HG03135 (cell line): ENCODE results near the gene DYNC2I2.

ENCODE experiments used
- ATAC-seq: cut with Tn5 transposase; IDR thresholded peaks from one replicate; pipeline ENCODE4 v1.9.1; 2021; ENCODE audit warnings: mild to moderate bottlenecking, moderate library complexity; ENCODE audit not compliant: unreplicated experiment

The DYNC2I2 gene

DNA sequence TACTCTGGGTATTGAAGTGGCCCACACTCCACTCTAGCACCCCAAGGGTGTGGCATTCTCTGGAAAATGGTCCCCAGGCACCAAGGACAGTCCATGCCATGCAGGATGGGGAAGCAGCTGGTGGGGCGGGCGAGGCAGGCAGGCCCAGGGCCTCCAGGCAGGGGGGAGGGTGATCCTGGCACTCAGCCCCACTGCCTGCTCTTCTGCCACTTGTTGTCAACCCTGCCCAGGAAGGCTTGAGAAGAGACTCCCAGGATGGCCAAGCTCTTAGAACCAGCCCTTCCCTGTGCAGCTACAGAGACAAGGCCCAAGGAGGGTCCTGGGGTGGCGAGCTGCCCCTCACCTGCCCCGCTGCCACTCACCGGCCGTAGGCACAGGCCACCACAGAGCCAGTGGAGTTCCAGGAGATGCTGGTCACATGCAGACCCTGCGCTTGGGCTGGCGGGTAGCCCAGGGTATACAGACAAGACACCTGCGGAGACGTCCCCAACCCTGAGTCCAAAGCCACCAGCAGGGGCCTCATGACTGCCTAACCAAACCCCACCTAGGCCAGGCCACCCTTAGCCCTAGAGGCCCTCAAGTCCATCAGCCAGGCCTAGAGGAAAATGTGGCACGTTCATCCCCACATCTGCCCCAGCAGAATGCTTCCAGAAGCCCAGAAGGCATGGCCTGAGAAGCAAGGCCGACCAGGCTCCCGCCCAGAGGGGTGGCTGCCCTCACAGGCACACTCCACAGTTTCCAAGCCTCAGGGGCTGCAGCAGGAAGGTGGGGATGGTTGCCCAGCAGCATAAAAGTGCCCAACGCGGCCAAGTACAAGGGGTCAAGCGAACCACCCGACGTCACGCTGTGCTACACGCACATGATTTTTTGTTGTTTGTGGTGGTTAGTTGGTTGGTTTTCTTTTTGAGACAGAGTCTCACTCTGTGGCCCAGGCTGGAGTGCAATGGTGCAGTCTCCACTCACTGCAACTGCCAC, 19.8 kb downstream of the DYNC2I2 start:
- no peak for ATAC-seq

DNA sequence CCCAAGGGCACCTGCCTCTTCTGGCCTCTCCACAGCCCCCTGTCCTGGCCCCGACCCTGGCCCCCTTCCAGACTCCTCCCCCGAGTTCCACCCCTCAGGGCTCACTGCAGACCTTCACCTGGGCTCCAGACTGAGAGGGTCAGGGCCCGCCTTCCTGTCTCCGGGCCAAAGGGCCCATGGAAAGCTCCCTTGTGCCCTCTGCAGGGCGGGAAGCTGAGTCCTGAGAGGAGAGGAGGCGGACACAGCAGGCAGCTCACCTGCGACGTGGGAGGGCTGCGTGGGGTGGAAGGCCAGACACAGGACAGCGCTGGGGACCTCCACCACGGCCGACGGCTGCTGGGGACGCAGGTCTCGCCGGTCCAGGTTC, 20.6 kb downstream of the DYNC2I2 start:
- no peak for ATAC-seq

DNA sequence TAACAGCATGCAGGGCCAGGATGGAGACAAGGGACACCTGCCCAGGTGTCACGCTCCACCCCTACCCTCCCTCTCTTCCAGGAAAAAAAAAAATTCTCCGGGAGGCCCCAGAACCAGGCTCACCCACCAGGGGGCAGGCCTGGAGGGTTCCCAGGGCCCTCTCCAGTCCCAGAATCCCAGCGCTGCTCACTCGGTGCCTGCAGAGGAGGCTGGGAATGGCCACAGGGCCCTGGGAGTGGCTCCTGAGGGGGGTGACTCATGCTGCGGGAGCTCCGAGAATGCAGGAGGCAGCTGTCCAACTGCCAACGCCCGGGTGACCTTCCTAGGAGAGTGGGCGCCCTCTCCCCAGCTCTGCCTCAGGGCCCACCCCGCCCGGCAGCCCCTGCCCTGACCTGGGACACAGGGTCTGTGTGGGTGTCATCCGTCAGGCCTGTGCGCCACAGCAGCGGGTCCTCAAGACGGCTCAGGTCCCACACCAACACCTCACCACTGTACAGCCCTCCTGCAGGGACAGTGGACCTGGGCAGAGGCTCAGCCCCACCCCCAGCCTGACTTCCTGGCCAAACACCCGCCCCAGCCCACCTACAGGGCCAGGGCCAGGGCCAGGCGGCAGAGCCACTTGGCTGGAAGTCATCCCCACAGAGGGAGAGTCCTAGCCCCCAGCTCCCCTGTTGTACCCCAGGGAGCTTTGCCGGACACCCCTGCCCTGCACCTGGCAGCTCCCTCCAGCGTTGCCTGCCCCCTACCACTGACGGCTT, 21.2 kb downstream of the DYNC2I2 start:
- ATAC-seq: no peak

DNA sequence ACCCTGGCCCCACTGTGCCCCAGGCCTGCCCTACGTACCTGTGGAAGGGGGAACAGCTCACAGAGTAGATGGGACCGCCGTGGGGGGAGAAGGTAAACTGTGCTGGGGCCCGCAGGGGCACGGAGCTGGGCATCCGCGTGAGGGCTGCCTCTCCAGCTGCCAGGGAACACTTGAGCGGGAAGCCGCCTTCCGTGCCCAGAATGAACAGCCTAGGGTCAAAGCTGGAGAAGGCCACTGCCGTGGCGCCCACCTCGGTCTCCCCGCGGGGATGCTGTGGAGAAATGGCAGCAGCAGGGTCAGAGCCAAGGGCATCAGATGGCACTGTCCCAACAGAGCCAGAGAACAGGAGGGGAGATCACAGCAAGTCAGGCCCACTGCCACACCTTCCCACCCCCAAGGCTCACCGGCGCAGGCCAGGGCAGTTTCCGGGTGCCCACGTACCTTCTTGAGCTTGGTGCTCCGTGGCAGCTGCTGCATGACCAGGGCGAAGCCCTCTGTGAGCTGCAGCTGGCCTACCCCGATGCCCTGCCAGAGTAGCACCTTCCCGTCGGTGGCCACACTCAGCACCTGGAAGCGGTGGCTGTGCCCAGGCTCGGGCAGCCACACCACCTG, 21.9 kb downstream of the DYNC2I2 start:
- ATAC-seq: no peak

DNA sequence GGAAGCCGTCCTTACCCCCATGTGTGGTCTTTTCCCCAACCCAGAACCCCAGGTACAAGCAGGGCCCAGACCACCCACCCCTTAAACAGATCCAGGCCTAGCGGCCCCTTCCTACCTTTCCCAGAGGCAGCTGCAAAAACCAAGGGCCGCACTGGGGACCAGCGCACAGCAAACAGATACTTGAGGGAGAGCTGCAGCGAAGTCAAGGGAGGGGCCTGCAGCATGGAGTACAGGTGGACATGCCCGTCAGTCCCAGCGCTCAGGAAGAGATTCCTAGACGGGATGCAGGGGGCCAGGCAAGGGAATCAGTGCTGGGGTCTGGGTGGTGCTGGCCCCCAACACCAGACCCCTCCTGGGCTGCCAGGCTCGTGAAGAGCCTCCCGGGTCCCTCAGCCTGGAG, 22.5 kb downstream of the DYNC2I2 start:
- ATAC-seq: no peak

DNA sequence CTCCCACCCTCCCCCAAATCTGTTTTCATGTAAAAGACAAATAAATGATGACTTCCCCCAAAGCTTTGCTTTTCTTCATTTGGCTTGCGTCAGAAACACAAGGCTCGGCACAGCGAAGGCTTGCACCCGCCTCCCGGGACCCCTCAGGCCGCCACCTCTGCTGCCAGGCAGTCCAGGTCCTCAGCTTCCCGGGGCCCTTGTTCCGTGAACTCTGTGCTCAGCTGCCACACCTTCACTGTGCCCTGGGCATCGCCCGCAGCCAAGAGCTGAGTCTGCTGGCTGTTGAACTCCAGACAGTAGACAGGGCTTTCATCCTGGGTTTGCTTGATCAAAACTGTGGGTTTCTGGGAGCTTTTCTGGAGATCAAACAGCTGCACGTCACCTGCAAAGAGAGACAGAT, 23.0 kb downstream of the DYNC2I2 start:
- ATAC-seq: no peak

DNA sequence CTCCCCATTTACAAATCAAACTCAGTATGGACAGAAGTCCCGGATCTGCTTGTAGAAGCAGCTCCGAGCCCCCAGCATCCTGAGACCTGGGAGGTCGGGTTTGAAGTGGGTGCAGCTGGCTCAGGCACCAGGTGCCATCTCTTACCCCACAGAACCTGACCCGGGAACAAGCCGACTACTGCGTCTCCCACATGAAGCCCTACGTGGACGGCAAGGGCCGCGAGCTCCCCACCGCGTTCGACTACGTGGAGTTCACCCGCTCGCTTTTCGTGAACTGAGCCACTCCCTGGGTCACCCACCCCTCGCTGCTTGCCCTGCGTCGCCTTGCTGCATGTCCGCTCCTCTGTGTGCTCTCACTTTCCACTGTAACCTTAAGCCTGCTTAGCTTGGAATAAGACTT, 23.6 kb downstream of the DYNC2I2 start:
- ATAC-seq: no peak

DNA sequence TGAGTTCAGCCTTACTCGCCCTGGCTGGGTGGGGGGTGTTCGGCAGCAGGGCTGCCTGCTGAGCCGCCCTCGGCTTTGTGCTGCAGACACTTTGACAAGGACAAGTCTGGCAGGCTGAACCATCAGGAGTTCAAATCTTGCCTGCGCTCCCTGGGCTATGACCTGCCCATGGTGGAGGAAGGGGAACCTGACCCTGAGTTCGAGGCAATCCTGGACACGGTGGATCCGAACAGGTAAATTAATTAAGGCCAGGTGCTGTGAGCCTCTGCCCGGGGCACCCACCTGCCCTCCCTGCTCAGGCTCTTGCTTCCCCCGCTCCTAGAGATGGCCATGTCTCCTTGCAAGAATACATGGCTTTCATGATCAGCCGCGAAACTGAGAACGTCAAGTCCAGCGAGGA, 24.2 kb downstream of the DYNC2I2 start:
- no peak for ATAC-seq

DNA sequence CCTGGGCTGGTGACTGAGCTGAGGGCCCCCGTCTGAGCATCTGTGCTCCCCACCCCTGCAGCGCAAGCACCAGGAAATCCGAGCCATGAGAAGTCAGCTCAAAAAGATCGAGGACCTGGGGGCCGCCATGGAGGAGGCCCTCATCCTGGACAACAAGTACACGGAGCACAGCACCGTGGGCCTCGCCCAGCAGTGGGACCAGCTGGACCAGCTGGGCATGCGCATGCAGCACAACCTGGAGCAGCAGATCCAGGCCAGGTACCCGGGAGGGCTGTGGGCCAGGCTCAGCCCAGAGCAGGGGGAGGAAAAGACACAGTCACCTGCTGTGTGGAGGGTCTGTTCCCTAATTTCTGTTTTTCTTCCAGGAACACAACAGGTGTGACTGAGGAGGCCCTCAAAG, 24.6 kb downstream of the DYNC2I2 start:
- ATAC-seq: no peak

DNA sequence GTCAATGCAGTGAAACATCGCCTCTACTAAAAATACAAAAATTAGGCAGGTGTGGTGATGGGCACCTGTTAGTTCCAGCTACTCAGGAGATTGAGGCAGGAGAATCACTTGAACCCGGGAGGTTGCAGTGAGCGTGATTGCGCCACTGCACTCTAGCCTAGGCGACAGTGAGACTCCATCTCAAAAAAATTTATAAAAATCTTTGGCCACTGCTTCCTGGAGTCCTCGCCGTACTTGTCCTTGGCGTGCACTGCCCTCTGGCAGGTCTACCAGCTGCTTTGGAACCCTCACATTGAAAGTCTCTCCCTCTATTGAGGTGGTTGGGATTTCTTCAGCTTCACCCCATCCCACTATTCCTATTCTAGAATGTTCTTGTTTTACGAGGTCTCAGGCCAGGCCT, 25.0 kb downstream of the DYNC2I2 start:
- no peak for ATAC-seq

DNA sequence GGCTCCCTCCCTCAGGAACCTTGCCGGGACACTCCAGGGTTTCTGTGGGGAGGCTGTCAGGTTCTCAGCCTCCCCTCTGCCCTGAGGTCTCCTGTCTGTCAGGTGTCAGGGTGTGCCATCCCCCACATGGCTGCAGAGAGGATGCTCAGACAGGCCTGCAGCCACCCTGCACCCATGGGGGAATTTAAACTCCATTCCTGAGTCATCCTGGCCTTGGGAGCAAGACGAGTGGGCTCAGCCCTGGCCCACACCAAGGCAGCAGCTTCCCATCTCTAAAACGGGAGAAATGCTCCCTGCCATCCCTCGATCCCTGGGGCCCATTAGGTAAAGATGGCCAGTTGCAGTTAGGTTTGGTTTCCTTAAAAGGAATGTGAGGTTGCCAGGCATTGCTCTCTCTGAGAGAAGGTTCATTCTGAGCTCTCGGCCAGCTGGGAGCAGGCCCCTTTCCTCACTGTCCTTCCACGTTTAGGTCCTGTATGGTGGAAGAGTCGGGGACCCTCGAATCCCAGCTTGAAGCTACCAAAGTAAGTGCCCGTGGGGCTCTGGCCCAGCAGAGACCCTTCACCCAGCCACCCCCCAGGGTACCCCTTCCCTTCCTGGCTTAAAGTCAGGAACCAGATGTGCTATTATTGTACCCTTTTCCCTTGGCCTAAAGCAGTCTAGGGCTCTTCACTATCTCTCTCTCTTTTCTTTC, 26.6 kb downstream of the DYNC2I2 start:
- ATAC-seq: no peak

DNA sequence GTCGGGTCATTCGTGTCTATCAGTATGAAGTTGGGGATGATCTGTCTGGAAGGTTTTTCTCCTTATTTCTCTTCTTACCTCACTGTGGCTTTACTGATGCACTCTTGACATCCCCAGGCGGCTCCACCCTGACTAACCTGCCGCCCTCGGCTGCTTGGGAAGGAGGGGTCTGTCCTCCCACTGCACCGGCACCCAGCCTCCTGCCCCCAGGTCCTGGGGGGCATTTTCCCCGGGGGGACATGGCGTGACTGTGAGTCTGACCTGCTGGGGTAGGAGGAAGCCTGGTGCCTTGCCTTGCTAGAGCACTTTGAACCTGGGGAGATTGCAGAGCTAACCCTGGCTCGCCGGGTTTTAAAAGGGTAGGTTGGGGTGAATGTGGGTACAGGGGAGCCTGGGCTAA, 27.5 kb downstream of the DYNC2I2 start:
- no peak for ATAC-seq

DNA sequence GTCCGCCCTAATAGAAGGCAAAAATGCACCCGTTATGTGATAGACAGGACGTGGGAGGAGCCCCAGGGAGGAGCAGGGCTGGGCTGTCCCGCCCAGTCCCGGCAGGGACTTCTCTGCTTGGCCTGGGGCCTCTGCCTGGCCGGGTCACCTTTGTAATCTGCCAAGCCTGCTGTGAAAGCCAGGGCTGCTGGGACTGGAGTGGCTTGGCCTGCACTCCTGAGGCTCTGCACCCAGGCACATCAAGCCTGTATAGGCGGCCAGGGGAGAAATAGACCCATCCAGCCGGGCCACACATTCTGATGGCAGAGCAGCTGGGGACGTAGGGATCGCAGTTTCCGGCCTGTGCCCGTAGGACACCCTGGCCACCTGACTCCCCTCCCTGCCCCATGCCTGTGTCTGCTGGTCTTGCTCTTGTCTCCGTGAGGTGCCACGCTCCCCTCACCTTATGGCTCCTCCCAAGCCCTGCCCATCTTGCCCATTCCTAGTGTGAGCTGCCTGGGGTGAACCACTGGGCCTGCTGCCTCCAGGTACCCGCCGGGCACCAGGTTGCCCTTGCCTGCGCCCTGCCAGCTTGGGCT, 28.1 kb downstream of the DYNC2I2 start:
- ATAC-seq: no peak

DNA sequence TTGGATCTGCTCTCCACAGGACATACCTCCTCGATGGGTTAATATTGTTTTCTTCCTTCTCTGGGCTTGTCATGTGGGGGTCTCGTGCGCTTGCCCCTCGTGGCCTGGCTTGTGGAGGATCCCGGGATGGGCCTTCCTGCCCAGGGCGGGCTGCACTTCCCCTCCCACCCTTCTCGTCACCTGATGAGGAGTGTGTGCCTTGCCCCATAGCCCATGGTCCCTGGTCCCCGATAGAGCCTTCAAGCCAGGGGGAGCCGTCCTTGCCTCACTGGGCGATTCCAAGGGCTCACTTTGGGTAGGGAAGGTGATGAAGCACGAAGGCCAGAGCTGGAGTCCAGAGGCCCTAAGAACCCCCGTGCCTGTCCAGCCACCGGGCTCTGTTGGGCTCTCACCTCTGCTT, 28.7 kb downstream of the DYNC2I2 start:
- no peak for ATAC-seq

DNA sequence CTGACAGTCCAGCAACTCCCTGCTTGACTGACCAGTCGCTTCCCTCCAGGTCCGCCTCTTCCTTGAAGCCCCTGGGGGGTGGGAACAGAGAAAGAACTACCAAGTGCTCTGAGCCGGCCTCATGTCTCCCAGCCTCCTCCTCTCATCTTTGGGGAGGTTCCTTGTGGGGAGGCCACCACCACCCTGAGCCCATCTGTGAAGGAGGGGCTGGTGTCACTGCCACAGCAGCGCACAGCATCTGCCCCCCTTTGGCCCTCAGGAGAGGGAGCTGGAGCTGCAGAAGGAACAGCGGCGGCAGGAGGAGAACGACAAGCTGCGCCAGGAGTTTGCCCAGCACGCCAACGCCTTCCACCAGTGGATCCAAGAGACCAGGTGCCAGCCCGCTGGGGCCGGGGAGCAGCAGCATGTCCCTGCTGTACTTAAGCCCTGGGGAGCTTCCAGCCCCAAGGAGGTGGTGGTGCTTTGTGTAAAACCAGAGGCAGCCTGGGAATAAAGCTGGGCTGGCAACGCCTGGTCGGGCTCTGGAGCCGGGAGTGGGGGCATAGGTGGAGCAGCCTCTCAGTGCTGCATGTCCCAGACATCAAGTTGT, 29.4 kb downstream of the DYNC2I2 start:
- ATAC-seq: no peak

DNA sequence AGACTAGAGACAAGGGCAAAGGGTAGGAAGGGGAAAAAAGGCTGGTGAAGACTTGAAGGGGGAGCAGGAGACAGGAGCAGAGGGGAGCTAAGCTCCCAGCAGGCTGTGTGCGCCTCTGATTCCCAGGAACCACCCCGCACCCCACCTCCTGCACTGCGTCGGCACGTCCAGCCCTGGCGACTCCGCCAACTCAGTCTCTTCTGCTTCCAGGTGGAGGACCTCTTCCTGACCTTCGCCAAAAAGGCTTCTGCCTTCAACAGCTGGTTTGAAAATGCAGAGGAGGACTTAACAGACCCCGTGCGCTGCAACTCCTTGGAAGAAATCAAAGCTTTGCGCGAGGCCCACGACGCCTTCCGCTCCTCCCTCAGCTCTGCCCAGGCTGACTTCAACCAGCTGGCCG, 30.5 kb downstream of the DYNC2I2 start:
- ATAC-seq: no peak

DNA sequence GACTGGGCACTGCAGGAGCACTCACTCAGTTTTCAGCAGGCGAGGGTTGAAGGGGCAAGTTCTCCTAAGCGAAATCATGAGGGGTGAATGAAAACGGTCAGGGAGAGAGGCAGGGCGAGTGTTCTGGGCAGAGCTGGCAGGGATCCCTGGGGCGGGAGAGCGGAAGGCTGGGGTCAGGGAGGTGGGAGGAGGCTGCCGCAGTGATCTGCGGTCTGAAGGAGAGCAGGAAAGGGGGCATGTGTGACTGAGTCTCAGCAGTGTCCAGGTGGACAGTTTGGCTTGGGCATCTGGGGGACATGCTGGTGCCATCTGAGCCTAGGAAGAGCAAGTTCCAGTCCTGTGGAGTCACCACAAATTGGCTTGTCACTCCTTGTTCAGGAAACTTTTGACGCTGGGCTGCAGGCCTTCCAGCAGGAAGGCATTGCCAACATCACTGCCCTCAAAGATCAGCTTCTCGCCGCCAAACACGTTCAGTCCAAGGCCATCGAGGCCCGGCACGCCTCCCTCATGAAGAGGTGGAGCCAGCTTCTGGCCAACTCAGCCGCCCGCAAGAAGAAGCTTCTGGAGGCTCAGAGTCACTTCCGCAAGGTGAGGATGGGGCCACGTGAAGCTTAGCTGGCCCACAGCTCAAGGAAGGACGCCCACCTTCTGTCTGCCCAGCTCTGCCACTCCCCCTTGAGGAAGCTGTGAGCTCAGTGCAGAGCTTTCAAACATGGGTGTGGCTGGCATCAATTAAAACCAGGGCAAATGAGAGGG, 31.1 kb downstream of the DYNC2I2 start:
- no peak for ATAC-seq

DNA sequence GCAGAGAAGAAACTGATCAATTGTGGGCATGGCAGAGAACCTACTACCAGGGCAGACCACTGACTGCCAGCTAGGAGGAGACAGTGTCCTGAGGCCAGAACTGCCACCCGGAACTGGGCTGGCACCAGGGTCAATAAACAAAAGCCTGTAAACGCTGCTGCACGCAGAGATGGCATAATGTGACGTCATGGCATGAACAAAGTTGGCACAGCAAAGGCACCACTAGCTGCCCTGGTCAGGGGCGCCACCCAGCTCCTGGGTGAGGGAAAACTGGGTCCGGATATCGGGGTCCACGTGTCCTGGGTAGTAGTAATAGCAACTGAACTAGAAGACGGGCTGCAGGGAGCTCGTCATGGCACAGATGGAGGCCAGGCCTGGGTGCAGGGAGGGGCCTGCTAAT, 32.1 kb downstream of the DYNC2I2 start:
- no peak for ATAC-seq

DNA sequence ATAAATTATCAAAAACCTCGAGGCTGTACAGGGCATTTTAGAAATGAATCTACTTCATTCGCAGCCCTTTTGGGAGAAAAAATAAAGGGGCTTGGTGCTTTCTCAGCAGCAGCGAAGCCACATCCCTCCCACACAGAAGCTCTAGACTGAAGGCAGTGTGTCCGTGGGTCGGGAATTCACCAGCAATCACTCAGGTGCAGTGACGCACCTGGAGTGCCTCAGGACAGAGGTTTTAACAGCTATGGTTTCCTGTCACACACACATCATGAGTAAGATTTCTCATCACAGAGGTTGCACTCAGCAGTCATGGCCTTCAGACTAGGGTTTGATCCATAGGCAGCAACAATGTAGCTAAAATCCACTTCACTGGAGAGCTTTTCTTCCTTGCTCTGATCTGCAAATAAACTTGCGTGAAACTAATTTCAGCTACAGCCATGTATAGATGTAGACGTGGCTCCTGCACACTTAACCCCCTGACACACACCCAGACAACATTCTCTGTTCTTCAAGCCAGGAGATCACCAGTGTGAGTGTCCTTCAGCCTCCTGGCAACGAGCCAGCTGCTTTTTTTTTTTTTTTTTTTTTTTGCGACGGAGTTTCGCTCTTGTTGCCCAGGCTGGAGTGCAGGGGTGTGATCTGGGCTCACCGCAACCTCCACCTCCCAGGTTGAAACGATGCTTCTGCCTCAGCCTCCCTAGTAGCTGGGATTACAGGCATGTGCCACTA, 34.8 kb downstream of the DYNC2I2 start:
- ATAC-seq: no peak
